DND-41 (cell line): ENCODE results near the gene GSN.

Experiments
- EZH2 ChIP-seq: IDR thresholded peaks from 3 replicates; pipeline ENCODE4 v1.6.1; 2012; ENCODE audit warnings: borderline replicate concordance, low read depth, mild to moderate bottlenecking, moderate library complexity, low read length, inconsistent platforms; ENCODE audit not compliant: severe bottlenecking
- TF ChIP-seq, protein P1 (sequence below): IDR thresholded peaks from 2 replicates; pipeline ENCODE4 v1.5.1; 2012; ENCODE audit warnings: borderline replicate concordance, low read length, moderate library complexity, mild to moderate bottlenecking; ENCODE audit not compliant: poor library complexity, severe bottlenecking; ENCODE audit errors: extremely low read depth

DNA sequence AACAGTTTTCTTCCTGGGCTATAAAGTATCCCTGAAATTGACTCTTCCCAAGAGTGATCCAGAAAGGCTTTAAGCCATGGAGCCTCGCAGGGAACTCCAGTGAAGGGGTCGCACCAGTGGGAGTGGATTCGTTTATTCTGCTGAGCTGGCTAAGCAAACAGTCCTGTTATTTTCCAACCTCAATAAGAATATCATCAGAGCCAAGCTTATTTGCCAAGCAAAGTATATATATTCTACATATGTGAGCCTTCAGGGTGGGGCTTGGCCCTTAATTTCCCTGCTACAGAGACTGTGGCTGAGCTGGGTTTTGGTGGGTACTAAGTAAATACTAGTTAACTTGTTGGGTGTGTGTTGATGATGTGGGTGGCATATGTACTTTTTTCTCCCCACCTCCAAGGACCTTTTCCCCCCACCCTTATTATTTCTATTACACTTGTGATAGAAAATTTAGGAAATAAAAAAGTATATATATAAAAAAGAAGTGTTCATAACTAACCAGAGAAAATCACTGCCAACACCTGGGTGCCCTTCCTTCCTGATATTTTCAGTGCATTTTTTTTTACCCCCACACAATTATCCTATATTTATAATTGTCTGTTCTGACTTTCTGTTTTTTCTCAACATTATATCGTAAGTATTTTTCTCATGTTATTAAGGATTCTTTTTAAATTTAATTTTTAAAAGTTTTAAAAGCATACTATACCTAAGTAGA is 5.3 kb downstream of the GSN start:
- TF ChIP-seq, protein P1, sequence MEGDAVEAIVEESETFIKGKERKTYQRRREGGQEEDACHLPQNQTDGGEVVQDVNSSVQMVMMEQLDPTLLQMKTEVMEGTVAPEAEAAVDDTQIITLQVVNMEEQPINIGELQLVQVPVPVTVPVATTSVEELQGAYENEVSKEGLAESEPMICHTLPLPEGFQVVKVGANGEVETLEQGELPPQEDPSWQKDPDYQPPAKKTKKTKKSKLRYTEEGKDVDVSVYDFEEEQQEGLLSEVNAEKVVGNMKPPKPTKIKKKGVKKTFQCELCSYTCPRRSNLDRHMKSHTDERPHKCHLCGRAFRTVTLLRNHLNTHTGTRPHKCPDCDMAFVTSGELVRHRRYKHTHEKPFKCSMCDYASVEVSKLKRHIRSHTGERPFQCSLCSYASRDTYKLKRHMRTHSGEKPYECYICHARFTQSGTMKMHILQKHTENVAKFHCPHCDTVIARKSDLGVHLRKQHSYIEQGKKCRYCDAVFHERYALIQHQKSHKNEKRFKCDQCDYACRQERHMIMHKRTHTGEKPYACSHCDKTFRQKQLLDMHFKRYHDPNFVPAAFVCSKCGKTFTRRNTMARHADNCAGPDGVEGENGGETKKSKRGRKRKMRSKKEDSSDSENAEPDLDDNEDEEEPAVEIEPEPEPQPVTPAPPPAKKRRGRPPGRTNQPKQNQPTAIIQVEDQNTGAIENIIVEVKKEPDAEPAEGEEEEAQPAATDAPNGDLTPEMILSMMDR = no peak
- TF ChIP-seq EZH2 = no peak
